Subcutaneous adipose tissue (tissue), 4 donors: ENCODE data around the gene PAFAH1B2. TPM values are rescaled to one million over a fixed set of nuclear protein-coding genes. Genes with fewer than 3 reads are reported as not detected.

ENCODE experiments used
- CTCF ChIP-seq: fragments of 450-650 bp; IDR thresholded peaks from one replicate; pipeline ENCODE4 v1.5.1; 2016; ENCODE audit warnings: low read depth, mild to moderate bottlenecking, control low read depth, antibody characterized with exemption, moderate library complexity
- total RNA-seq, 4 donors: library from RNA; depleted of rRNA; stranded (reverse); fragments of >200 nt; gene quantifications; one replicate each; pipeline ENCODE4 v1.1.0, GENCODE V29; 2016

PAFAH1B2 gene
- total RNA-seq, 4 donors from 2014 or later = 69.7 to 119 (median 82.3) TPM

GRCh38 chr11:117219995-117220394 is 75.9 kb downstream of the PAFAH1B2 start:
- TF ChIP-seq CTCF = no peak

- TF ChIP-seq CTCF = no peak
These were observed 76.5 kb downstream of the PAFAH1B2 start for GRCh38 chr11:117220568-117220967.

GRCh38 chr11:117220999-117221774 is 77.1 kb downstream of the PAFAH1B2 start:
- TF ChIP-seq CTCF = no peak

GRCh38 chr11:117221775-117222517 is 77.9 kb downstream of the PAFAH1B2 start:
- TF ChIP-seq CTCF = no peak

- no peak for TF ChIP-seq CTCF
These were observed 79.1 kb downstream of the PAFAH1B2 start for GRCh38 chr11:117222991-117223740.

GRCh38 chr11:117223741-117224689 is 79.9 kb downstream of the PAFAH1B2 start:
- TF ChIP-seq CTCF = no peak
